A375 (cell line): ENCODE data around the gene GLI2. TPM values are rescaled to one million over a fixed set of nuclear protein-coding genes. Genes with fewer than 3 reads are reported as not detected.

Experiments used
- total RNA-seq: library from RNA; depleted of rRNA; stranded (reverse); fragments of >200 nt; shearing (Covaris generic); gene quantifications from 2 replicates; pipeline ENCODE4 v1.2.3, GENCODE V29; 2014; rRNA removed

Gene GLI2
- total RNA-seq = 4.7 and 12.9 TPM in 2 replicates

GRCh38 chr2:120735746-120736170 lies at the start of gene GLI2:
TSS of gene GLI2 (plus strand) at chr2:120735868. CDS start at chr2:120797321, 61,453 bp downstream.

